HG02571 (cell line): ENCODE data around the gene ID2.

ENCODE experiments used
- ATAC-seq: cut with Tn5 transposase; IDR thresholded peaks from one replicate; pipeline ENCODE4 v1.9.1; 2021; ENCODE audit warnings: mild to moderate bottlenecking, moderate library complexity; ENCODE audit not compliant: unreplicated experiment

ID2 gene

DNA sequence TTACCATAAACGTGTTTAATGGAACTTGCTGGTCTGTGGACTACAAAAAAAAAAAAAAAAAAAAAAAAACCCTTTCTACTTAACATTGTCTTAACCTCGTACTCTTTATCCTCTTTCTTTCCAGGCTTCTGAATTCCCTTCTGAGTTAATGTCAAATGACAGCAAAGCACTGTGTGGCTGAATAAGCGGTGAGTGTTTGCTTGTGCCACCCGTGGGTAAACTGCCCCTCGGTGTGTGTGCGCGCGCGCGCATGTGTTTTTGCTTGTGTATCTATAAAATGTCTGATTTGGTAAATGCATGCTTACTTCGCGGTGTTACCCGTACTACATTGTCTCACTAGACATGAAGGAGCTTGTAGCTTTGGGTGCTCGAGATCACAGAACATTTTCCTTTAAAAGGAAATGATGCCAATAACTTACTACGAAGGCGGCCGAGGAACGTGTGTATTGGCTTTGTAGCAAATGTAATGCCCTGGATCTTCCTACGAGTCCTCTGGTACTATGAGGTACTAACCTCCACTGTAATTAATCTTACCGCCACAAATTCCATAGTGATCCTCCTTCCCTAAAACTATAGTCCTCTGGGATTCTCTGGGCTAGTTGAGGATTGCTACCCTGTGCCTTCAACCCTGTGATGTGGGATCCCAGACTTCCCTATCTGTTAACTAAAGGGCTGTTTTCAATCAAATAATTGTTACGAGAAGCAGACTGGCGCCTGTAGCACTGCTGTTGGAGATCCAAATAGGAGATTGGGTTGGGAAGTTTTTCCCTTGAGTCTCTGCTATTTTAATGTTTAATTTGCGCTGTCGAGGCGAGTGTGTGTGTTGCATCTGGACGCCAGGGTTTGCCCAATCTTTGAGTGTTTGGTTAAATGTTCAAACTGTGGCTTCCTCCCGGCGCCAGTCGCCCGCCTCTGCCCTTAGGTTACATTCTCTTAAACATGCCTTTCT is 1.1 kb downstream of the ID2 start:
- no peak for ATAC-seq

DNA sequence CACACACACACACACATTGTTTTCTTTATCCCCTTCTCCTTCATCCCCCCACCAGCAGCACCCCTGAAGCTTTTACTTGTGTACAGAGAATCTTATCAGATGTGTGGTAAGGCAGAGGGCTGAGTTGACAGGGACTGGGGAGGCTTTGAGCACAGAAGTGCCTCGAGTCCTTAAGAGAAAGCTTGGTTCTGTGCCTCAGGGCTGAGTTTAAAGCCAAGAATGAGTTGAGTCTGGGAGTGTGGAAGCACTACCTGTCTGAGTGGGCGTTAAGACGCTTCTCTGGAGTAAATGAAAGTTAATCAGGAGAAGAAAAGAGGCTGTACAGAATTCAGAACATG is 2.7 kb downstream of the ID2 start:
- ATAC-seq = no peak

DNA sequence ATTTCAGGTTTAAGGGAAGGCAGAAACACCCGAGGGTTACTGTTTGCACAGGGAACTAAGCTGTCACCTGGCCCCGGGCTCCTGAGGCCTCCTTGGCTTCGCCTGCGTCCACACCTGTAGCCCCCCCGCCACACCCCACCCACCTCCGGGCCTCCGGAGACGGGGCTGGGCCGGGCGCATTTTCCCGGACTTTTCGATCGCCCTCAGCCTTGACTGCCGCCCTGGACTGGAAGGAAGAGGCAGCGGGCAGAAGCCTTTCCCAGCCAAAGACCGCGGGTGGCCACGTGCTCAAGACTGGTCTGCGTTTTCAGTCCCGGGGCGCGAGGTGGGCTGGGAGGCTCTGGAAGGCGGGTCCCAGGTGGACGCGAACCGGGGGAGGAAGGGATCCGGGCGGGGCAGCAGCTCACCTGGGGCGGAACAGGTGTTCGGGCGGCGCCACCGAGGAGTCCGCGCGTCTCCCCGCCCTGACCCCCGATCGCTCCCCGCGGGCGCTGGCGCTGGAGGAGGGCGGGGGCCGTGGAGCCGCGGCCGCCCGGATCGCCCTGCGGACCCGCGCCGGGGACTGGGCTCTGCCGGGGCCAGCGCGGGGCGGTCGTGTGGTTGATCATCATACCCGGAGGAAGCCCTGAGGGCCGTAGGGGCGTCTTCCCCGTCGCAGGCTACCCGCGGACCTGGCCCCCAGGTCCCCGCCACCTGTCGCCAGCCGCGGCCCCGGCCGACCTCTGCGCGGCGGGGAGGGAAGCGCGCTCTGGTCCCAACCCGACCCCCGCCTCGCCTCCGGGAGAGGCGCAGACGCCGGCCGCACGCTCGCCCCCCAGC is 3.2 kb downstream of the ID2 start:
- ATAC-seq = no peak

DNA sequence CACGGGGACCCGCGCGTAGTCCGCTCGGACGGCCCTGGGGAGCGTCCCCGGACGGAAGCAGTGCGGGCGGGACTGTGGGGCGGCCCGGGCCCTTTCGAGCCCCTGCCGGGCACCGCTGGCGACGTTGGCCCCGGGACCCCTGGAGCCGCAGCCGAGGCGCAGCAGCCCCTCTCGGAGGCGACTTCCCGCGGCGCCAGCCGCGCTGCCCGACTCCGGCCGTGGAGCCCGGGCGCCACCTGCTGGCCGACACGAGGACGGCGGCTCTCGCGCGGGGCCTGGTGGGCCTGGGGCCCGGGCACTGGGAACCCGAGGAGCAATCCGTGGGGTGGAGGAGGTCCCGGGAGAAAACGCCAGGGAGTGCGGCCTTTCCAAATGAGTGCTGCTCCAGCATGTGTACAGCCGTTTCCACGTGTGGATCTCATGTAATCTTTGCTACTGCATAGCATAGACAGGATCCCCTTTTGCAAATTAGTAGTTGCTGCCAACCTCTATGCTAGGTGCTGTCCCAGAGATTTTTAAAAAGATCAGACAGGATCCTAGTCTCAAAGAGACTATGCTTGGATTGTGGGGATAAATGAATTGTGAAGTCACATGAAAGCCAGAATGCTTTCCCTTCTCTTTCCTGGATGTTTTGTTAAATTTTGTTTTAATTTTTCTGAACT is 4.0 kb downstream of the ID2 start:
- ATAC-seq = no peak

DNA sequence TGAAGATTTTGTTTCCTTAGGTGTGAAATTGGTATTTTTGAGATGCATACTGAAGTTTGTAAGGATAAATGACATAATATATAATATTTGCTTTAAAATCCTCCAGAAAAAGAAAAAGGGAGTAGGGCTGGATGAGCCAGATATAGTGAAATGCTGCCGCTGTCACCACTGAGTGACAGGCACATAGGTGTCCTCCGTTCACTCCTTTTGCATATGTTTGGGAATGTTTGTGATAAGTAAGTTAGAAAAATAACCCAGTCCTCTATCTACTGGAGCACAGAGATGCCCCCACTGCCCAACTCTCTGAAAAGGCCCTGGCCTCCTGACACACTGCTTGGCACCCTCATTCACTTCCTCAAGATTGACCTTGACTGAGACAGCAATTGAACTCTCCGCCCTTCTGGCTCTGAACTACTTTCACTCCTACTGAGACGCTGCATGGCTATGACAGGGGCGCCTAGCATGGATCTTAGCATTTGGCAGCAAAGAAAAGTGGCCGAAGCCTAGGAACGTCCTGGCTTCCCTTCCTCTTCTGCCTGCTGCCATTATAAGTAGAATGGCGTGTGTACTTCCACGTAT is 10.1 kb downstream of the ID2 start:
- ATAC-seq = no peak

DNA sequence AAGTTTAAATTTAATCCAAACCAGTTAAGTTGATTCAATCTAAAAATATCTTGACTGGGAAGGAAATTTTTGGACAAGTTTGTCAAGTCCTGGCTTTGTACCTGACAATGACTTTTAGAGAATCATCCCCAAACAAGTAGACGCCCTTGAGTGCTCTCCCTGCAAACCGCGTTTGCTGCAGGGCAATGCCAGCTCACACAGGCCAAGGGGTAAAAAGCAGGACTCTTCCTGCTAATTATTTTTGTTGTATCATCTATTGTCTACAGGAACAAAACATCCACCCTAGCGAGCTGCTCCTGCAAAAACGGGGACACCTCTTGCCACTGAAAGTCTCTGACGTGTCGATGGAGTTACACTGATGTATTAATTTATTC is 10.9 kb downstream of the ID2 start:
- ATAC-seq = no peak

DNA sequence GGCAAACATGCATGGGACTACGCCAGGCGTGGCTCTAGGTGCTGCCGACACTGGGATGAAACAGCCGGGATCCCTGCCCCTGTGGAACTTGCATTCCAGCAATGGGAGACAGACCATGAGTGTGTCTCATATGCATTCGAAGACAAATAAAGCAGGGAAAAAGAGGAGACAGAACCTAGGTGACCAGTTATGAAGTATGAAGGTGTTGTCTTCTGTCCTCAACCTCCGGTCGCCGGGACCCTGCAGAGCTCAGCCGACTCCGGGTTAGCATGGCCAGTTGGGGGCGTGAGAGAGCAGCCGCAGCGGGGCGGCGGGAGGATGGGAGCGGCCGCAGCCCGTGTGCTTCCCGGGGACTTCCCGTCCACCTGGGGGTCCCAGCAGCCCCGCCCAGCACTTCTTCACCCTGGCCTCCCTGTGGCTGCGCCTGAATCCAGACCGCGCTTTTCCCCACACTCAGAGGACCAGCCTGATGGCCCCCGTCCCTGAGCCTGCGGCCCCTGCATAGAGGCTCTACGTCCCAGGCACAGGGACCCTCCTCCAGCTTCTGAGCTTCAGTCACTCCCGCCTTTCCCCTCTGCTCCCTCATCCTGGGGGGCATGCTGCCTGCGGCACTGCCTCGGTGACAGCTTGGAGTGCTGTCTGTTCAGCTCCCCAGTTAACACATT is 11.4 kb downstream of the ID2 start:
- ATAC-seq = no peak

DNA sequence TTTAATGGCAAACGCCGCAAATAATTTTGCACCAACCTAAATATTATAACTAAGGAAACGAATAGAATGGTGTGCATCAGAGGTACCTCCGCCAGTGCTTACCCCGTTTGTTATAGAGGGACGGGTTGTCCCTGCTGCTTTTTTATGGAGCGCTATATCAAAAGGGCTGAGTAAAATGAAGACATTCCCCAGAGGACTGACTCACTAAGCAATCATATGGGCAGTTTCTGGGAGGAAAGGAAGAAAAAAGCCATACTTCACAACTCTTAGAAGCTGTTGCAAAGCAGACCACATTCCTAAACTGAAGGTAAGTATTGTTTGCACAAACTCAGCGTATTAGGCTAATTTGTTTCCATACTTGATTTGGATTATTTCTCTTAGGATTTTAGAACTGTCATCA is 12.9 kb downstream of the ID2 start:
- no peak for ATAC-seq

DNA sequence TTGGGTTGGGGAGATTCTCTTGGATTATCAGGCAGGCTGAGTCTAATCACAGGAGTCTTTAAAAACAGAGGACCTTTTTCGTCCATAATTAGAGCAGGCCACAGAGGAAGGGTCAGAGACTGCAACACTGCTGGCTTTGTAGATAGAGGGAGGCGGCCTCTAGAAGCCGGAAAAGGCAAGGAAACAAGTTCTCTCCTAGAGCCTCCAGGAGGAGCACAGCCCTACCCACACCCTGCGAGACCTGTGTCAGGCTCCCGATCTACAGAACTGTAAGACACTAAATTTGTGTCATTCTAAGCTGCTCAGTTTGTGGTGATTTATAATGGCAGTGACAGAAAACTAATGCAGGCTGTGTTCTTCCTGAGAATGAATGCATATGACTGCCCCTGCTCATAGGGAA is 15.3 kb downstream of the ID2 start:
- no peak for ATAC-seq

DNA sequence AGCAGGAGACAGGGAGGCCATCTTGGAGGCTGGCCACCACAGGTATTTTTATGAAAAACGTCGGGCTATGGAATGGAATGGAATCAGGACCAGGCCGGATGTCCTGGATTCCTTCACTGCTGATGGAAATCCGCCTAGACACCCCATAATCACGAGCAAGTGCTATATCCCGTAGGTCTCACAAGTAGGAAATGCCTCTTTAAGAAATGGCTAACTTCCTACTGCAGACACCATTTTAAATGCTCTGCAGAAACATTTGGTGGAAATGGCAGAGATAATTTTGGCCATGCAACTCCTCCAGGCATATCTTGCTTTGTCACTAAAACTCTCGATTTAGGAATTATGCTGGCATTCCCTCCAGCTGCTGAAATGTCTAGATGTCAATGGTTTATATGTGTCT is 18.0 kb downstream of the ID2 start:
- no peak for ATAC-seq

DNA sequence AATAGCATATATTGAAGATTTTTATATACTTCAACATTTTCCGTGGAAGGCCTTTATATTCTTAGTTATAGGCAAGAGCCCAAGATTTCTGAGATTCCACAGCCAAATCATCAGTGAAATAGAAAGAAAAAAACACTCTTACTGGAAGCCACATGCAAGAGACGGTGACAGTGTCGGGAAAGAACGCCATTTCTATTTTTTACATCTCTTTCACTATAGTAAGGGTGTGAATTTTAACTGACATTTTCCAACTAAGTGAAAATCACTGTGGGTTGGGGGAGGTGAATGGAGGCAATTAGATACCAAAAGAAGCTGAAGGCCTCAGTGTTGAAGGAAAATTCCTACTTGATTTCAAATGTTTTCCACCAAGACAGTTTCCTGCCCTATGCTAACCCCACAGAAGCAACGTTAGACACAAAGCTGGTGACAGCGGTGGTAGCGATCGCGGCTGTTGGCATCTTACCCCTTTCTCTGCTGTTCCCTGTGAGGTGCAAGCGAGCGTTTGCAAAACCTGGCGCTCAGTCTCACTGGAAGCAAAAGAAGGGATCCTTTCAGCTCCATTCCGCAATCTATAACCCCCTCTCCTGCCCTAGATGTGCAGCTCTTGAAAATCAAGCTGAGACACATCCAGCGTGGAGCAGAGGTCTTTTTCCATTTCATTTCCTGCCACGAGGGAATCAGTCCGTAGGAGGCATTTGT is 20.0 kb downstream of the ID2 start:
- no peak for ATAC-seq

DNA sequence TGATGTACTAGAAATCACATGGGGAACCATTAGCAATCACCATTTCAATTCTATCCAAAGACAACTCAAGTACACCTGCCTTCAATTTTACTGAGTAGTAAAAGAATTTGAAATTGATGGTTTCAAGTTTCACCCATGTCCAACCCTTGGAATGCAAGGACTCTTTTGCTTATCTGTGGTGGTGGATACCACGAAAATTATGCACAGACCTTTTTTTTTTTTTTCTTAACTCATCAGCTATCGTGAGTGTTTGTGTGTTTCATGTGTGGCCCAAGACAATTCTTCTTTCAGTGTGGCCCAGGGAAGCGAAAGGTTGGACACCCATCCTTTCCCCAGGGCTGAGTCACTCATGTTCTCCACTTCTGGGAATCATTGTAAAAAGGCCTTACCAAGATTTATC is 23.1 kb downstream of the ID2 start:
- no peak for ATAC-seq

DNA sequence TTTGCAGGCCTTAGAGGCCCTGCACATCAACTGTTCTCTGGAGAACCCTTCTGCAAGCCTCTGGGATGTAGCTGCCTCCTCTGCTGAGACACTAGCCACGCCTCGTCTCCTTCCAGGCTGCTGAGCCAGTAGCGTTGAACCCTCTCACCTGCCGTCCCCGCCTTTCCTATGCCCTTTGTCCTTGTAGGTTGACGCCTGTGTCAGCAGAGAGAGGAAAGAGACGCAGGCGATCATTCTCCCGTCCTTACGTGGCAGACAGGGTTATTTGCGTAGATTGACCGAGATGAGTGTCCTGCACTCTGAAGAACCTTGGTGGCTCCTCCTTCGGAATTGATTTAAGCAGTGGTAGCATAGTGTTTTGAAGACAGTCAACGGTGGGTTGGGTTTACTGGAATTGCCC is 27.8 kb downstream of the ID2 start:
- ATAC-seq = no peak

DNA sequence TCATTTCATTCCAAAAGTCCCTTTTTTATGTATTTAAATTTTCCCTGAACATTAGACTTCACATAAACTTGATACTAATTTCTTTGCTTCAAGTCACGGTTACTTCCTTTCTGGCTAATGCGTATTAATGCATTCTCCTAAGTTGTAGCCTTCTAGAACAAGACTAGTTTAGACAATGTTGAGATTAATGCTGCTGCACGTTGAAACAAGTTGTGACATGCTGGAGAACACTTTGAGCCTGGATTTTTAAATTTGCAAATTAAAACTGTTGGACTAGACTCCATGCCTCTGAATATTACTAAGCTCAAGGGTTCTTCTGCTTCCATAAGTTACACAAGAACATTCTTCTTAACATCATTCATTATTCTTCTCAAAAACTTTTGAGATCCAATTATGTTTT is 29.1 kb downstream of the ID2 start:
- no peak for ATAC-seq

DNA sequence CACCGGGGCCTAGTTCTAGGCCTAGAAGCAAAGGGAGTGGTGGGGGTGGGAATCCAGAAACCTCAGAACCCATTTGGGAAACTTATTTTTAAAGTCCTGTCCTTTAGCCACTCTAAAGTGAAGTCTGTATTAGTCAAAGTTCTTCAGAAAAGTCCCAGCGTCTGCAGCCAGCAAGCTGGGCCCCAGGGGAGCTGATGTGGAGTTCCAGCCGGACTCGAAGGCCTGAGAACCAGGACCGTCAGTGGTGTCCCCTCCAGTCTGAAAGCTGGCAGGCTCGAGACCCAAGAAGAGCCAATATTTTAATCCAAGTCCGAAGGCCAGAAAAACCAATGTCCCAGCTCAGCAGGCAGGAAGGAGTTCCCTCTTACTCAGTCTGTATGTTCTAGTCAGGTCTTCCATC is 32.4 kb downstream of the ID2 start:
- ATAC-seq = no peak

DNA sequence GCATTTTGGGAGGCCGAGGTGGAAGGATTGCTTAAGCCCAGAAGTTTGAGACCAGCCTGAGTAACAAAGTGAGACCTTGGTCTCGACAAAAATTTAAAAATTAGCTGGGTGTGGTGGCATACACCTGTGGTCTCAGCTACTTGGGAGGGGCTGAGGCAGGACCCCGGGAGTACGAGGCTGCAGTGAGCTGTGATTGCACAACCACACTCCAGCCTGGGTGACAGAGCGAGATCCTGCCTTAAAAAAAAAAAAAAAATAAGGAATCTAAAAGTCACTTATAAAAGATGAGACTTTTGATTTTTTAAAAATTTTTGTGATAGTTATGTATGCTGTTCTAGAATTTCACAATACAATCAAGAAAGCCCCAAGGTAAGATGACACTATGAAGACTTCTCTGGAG is 33.1 kb downstream of the ID2 start:
- ATAC-seq = no peak

DNA sequence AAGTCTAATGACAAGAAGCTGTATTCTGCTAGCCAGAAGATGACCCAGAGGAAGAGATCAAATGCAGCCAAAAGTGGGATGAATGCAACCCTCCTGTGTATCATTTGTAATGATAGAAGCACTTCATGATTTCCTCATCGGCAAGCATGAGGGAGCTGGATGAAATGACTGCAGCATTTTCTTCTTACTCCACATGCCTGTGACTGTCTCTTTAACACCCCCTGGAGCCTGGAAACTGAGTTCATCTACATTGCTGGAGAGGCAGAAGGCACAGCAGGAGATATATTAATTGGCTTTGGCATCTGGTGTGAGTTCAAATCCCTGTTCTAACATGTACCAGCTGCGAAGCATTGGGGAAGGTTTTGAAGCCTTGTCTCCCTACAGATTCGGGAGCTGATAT is 37.7 kb downstream of the ID2 start:
- ATAC-seq = no peak

DNA sequence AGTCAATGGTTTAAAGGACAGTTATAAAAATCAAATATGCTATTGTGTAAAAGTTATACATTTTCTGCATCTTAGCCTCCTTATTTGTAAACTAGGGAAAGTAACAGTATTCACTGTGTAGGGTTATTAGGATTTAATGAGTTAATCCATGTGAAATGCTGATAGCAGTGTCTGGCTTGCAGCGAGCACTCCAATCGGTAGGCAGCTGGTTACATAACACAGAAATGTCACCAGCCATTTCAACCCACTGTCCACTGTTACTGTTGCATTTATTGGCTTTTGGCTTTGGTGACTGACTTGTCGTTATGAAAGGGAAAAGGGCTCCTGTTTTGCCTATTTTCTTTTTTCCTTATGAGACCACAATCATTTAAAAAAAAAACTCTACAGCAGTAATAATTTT is 38.9 kb downstream of the ID2 start:
- ATAC-seq = no peak

DNA sequence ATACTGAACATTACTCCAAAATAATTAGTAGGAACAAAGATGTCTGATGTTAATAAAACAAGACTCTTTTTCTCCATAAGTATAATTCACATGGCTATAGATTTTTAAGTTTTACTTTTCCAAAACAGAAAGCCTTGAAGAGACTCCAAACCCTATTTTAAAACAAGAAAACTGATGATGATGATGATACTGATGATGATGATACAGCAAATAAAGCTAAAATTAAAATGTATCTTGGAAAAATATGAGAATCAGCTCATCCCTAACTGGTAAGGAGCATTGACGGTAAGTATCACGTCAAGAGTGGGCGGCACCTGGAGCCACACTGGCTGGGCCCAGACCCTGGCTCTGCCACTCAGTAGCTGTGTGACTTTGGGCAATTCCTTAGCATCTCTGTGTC is 39.6 kb downstream of the ID2 start:
- ATAC-seq = no peak

DNA sequence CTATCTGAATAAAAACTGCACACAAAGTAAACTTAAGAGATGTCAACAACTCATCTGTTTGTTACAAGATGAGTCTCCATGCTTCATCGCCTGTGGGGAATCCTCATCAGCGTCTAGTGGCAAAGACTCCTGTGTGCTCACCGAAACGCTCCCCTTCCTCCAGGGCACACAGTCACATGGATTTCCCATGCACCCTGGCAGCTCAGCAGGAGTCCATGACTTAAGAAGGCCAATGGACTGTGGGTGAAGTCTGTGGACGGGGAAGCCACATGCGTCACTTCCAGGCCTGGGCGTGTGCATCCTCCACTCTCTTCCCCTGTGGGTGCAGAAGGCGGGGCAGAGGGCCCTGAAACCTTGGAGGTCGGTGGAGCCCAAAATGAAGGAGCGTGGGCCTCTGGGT is 41.1 kb downstream of the ID2 start:
- ATAC-seq = no peak
